GM12864 (cell line): ENCODE data around the gene CCR9.

ENCODE experiments used
- DNase-seq: peaks from one replicate; pipeline ENCODE4 v3.0.0-alpha.2; 2011; ENCODE audit warnings: low read depth
- H3K4me3 ChIP-seq: 2 replicates; pipeline ENCODE4 v1.5.1; 2011; ENCODE audit warnings: mild to moderate bottlenecking, low read depth, low read length, control low read depth
- CTCF ChIP-seq: IDR thresholded peaks from 2 replicates; pipeline ENCODE4 v1.5.1; 2011; ENCODE audit warnings: low read depth, mild to moderate bottlenecking, moderate library complexity, low read length, control low read depth, inconsistent platforms; ENCODE audit errors: missing control alignments

The CCR9 gene

GRCh38 chr3:45907769-45908705, 21.7 kb downstream of the CCR9 start:
- DNase-seq, result no peak
- no peak for TF ChIP-seq CTCF

GRCh38 chr3:45908761-45909160, 22.4 kb downstream of the CCR9 start:
- DNase-seq, result no peak
- no peak for TF ChIP-seq CTCF
- no peak overlapping the region for H3K4me3 ChIP-seq

More at GRCh38 chr3:45907769-45908705, 21.7 kb downstream of the CCR9 start:
- H3K4me3 ChIP-seq, result no peak overlapping the region

GRCh38 chr3:45909542-45909941, 23.2 kb downstream of the CCR9 start:
- H3K4me3 ChIP-seq, result no peak overlapping the region
- no peak for DNase-seq
- TF ChIP-seq CTCF, result no peak

- no peak overlapping the region for H3K4me3 ChIP-seq
- no peak for DNase-seq
- TF ChIP-seq CTCF, result no peak
Measured at GRCh38 chr3:45910892-45911291, 24.5 kb downstream of the CCR9 start.

GRCh38 chr3:45911511-45912226, 25.3 kb downstream of the CCR9 start:
- no peak for TF ChIP-seq CTCF
- DNase-seq, result no peak

GRCh38 chr3:45912435-45912834, 26.1 kb downstream of the CCR9 start:
- no peak for DNase-seq
- no peak overlapping the region for H3K4me3 ChIP-seq
- no peak for TF ChIP-seq CTCF

More at GRCh38 chr3:45911511-45912226, 25.3 kb downstream of the CCR9 start:
- H3K4me3 ChIP-seq, result no peak overlapping the region
